HG03196 (cell line): ENCODE measurements around the gene MRNIP.

Experiments used
- ATAC-seq: cut with Tn5 transposase; IDR thresholded peaks from one replicate; pipeline ENCODE4 v1.9.1; 2021; ENCODE audit not compliant: unreplicated experiment

The MRNIP gene, protein sequence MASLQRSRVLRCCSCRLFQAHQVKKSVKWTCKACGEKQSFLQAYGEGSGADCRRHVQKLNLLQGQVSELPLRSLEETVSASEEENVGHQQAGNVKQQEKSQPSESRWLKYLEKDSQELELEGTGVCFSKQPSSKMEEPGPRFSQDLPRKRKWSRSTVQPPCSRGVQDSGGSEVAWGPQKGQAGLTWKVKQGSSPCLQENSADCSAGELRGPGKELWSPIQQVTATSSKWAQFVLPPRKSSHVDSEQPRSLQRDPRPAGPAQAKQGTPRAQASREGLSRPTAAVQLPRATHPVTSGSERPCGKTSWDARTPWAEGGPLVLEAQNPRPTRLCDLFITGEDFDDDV

DNA sequence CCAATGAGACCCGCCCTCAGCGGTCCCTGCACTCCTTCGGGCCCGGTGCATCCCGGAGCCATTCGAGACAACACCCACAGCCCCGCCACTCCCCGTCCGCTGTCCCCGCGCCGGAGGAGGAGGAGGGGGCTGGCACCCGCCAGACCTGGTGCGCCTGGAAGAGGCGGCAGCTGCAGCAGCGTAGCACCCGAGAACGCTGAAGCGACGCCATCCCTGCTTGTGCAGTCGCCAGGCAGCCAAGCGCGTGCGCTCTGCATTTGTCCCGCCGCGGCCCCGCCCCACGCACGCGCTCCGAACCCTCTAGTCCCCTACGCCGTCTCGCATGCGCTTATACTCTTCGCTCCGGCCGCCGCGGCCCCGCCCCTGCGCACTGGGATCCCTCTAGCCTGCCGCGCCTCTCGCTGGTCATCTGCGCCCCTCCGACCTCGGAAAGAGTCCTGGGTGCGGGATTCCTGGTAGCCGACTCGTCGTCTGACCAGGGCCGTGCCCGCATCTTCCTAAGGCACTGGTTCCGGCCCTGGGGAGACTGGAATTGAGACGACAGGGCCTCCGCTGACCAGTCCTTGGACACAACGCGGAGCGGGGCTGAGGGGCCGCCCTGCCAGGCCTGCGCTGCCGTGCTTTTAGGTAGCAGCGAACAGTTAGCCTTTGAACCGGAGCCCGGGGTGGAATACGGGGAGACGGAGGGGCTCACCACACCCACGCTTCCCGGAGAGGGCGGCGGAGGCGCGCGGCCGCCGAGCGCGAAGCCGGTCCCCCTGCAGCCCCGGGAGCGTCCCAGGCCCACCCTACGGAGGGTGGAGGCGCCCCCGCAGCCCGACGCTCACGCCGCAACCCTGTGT, at the start of gene MRNIP:
MRNIP (minus strand) TSS at position 232 of the 842 bp plus-strand sequence; CDS start at position 211, 21 bp downstream.
- peak; percentile 97 for ATAC-seq

DNA sequence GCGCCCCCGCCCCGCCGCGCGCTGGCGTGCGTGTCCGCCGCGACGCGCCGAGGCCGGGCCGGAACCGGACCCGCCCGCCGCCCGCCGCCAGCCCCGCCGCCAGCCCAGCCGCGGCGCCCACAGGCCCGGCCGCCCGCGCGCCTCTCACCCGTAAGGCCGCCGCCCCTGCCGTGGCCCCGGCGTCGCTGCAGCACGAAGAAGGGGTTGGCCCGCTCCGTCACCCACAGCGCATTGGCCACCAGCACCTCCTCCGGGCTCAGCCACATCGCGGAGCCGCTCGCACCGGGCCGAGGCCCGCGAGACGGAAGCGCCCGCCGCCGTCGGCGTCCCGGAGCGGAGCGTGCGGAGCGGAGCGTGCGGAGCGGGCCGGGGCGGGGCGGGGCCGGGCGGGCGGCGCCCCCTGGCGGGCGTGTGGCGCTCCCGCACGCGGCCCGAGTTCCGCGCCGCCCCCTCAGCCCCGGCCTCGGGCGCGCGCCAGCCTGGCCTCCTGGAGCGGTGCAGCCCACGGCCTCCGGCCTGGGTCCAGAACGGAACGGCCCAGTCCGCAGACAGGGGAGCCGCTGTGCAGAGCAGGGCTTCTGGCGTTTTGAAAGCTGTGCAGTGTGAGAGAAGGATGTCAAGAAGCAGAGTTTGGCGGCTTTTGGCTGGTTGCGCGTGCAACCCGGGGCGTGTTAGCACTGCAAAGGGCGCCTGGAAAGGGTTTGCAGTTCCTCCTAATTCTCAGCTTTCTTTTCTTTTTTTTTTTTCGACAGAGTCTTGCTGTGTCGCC, 49.1 kb upstream of the MRNIP start, which contains the start of gene TBC1D9B:
TBC1D9B (minus strand) TSS at position 342 of the 769 bp plus-strand sequence; CDS start at position 266, 76 bp downstream.
- peak; percentile 88 for ATAC-seq

DNA sequence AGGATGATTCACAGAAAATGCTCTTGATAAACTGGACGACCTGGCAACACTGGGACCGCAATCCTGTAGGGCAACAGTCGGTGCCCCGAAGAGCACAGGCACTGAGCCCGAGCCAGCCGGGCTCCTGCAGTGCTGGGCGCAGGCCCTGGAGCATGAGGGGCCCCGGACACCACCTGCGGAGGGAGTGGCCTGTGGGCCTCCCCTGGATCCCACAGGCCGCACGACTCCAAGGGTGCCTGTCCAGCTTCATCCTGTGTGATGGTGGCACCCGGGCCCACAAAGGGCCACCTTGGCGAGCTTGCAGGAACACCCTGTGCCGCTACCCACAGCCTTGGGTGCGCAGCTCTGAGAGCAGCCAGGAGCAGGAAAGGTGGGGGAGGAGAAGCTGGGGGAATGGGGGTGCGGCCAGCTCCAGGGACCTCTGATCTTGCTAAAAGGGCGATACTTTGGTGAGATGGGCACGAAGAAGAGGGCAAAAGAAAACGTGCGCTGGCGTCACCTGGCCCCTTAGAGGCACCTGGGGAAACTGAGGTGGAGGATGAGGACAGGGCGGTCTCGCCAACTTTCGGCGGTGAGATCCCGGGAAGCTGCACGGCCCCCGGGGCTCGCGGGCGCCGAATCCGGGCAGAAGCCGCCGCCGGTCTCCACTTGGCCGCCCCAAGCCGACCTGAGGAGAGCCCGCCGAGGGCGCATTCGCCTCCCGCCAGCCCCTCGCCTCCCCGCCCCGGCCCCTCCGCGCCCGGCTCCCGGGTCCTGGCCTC, 48.4 kb upstream of the MRNIP start:
- ATAC-seq, result no peak

DNA sequence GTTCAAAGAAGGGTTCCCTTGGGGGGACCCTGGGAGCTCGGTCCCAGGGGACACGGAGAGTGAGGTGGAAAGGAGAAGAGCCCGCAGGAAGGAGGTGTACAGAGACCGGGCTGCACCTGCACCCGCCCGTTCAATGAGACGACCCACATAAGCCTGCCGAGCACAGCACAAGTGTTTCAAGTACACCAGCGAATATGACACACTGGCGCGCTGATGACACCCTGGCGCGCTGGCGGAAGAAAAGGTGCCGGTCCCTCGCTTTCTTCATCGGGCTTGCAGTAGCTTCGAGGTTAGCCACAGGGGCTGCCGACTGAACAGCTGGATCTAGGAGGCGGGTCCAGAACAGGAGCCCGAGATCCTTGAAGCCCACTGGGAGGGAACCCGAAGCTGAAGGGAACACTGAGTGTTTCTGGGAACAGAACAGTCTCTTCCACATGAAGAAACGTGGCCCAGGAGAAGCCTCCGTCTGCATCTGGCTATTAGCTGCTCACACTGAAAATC, 47.7 kb upstream of the MRNIP start:
- no peak for ATAC-seq

DNA sequence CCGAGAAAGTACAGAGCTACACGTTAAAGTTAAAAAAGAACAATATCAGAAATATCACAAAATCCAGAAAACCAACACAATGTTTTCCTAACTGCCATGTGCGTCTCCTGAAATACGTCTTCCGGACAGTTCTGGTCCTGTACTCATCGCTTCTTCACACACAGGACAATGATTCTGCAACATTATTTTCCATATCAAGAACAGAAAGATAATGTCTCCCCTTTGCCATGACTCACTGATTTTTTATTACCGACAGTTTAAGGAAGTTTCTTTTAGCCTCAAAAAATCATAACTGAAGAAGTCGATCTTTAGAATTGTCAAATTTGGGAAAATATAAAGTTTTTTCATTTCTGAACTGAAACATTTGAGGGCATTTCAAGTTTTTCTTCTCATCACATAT, 46.5 kb upstream of the MRNIP start:
- ATAC-seq, result no peak

DNA sequence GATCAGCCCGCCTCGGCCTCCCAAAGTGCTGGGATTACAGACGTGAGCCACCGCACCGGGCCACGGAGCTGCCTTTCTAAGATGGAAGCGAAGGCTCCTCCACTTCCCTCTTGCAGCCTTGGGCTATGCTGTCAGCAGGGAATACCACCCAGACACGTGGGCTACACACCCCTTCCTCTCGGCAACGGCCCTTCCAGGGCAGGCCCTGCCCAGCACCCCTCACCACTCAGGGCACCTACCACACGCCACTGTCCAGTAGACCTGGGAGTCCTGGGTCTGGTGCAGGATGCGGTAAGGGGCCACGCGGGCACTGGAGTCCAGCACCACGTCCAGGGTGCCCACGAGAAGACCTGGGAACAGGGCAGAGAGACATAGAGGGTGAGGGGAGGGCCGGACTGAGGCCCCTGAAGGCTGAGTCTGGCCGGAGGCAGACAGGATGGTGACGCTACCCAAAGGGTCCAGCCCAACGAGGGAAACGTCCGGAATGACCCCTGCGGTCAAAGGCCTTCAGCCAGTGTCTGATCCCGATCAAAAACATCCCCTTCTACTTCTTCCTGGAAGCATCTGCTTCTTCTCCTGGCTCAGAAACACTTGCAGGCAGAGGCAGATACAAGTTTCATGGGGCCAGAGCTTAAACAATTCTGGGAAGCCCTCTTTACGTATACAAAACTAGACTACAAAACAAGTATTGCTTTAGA, 46.0 kb upstream of the MRNIP start:
- no peak for ATAC-seq

DNA sequence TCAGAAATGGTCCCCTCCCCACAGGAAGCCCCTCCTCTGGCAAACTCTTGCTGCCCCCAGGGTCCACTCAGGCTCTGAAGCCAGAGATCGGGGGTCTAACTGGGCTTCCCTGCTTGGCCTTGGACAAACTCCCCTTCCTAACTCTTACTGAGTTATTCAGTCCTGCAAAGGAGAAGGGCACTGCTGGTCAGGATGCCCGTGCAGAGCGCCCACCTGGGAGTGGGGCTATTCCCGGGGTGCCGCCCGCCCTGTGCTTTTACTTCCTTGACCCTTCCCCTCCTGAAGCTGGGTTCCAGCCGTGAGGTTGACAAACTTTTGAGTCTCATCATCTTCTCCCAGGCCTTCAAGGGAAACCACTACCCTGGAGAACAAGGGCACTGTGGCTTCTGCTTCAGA, 44.1 kb upstream of the MRNIP start:
- no peak for ATAC-seq

DNA sequence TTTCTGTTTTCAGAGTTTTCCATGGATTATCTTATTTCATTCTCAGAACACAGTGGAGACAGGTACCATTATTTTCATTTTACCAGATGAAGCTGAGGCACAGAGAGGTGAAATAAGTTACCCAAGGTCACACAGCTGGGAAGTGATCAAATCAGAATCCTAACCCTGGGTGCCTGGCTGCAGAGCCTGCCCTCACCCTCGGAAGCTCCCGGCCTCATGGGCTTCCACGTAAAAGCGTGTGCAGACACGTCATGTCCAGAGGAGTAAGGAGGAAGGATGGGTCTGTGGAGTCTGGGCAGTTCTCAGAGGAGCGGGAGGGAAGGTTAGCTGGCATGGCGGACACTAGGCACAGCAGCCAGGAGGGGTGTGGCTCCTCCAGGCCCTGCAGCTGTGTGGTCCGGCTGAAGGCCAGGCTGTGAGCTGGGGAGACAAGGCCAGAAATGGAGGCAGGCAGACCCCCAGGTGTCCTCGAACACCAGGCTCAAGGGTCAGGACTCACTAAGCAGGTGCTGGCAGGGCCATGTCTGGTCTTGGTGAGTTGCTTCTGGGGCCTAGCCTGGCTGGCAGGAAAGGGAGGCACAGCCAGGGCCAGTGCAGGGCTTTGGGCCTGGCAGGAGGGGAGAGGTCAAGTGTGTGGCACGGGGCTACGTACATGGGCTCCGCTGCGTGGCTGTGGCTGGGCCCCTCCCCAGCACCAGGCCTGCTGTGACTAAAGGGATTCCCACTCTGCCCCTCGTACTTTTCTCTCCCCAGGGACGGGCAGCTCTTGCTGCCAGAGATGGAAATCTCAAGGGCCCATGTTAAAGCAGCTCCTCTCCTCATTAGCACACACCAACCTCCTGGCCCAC, 43.5 kb upstream of the MRNIP start:
- ATAC-seq, result no peak

DNA sequence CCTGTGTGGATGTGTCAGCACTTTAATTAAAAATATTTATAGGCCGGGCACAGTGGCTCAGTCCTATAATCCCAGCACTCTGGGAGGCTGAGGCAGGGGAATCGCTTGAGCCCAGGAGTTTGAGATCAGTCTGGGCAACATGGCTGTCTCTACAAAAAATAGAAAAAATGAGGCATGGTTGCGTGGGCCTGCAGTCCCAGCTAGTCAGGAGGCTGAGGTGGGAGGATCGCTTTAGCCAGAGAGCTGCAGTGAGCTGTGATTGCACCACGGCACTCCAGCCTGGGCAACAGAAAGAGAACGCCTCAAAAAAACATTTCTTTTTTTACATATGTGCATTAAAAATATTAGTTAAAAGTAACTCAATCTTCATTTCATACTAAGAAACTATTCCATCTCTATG, 42.8 kb upstream of the MRNIP start:
- no peak for ATAC-seq

DNA sequence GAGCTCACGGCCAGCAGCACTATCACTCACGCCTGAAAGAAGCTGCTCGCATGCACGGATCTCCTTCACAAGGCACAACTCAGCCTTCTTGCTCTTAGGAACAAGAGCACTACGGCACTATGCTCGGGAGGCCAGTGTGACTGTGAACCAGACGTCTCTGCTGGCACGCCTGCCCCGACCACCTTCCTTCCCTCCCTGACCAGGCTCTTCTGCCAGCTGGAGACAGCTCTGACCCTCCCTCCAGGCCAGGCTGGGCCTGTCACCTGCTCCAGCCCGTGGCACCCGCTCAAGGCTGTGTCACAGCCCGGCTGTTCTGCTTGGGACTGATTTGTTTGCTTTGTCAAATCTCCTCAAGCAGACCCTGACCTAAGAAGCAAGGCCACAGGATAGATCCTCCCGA, 42.1 kb upstream of the MRNIP start:
- no peak for ATAC-seq

DNA sequence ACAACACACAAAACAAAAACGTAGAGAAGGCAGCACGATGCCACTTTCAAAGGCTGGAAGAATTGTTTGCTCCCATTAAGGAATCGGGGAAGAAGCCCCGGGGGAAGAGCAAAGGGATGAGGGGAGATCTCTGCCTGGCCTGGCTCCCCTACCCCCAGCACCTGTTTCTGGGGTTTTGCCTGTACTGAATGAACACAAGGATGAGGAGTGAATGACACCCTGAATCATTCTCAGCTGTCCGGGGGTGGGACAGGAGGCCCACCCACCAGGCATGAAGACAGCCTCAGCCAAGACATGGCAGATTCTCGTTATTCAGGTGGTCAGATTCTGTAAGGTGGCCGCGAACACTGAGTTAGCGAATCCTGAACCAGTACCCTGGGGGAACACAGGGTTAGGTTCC, 41.6 kb upstream of the MRNIP start:
- ATAC-seq, result no peak

DNA sequence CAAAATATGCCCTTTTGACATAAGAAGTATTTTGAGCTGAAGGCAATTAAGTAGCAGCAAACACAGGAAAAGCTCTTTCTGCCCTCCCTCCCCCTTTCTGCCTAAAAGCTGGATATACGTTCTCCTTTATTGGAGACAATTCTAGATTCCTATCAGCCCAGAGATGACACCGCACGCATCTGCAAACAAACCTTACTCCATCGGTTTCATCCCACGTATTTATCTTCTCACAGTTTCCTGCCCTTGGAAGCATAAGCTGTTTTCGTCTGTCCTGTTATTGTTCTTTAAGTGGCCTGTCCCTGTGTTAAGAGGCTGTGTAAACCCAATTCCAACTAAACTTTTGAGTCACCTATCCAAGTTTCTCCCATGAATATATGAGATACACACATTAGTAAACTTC, 37.2 kb upstream of the MRNIP start:
- no peak for ATAC-seq

DNA sequence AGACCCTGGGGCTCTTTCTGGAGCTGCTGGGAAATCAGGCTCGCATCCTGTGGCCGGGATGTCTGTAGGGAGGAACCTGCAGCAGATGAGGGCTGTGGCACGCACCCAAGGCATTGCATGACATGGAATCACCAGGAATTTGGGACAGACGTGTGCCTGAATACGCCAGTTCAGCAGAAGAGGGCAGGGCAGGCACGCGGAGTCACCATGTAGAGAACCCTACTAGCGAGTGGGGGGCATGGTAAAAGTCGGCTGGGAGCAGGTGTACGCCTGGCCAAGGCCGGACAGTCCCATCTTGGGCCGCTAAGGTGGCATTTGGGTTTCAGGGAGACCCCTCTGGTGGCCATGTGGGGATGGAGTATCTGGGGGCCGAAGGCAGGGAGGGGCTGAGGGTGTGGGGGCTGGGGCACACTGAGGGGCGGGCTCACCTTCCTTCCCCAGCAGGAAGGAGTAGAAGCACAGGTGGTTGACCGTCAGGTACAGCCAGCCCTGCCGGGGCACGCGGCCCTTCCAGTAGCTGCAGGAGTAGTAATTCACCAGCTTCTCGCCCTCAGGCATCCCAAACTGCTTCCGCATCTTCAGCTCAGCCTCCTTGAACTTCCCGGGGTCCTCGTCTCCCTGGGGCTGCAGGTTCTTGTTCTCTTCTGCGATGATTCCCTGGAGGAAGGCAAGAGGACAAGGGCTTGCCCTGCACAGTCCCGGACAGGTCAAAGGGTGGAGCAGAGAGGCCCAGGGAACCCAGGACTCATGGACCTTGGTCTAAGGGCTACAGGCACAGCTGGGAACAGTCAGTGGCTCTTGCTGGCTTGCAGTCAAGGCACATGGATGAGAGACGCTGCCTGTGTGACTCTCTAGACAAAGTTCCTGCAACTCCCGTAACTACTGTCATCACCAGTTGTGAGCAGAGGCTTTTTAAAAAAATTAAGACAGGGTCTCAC, 35.6 kb upstream of the MRNIP start:
- no peak for ATAC-seq

DNA sequence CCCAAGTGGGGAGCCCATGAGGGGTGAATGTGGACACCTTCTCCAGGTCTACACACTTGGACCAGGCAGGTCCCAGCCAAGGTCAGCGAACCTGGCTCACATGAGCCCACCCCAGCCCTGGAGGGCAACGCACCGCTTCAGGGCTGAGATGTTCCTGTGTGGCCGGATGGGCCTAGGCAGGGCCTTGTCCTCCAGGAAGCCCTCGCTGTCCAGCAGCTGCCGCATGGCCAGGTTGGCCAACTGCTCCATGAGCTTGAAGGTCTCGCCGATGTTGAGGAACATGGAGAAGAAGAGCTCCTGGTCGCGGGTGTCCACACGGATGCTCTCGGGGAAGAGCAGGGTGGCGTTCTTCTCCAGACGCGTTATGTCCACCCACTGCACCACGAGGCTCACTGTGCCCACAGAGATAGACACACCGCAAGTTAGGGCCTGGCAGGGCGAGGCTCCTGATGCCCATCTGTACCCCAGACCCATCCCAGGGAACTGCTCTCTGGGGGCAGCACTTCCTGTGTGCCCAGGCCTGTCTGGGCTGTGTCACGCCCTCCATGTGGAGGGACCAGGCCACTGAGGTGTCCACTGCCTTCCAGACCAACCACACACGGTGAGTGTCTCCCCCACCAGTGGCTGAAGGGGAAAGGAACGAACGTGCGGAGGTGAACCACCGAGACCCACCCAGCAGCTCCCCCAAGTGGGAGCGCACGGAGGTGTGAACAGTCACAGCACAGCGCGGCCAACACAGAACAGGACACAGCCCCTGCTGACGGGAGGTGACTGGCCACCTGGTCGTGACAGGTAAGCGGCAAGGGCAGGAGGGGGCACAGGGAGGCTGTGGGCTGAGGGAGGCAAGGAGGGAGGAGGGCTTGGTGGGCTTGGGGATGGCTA, 34.7 kb upstream of the MRNIP start:
- ATAC-seq, result no peak

DNA sequence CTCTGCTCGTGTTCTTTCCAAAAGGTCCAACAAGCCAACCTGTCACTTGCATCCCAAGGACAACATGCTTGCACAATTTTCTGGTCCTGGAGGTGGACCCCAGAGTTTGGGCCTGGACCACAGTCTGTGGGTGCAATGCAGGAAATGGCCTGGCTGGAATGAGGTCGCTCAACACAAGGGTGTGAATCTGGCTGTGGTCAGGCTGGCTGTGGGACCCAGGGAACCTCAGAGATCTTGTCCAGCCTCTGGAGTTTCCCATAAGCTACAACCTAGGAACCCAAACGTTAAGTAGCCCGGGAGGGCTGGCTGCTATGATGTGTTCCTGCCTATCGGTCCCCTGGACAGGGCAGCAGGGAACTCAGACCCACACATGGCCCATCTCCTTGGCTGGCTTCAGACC, 33.6 kb upstream of the MRNIP start:
- ATAC-seq, result no peak

DNA sequence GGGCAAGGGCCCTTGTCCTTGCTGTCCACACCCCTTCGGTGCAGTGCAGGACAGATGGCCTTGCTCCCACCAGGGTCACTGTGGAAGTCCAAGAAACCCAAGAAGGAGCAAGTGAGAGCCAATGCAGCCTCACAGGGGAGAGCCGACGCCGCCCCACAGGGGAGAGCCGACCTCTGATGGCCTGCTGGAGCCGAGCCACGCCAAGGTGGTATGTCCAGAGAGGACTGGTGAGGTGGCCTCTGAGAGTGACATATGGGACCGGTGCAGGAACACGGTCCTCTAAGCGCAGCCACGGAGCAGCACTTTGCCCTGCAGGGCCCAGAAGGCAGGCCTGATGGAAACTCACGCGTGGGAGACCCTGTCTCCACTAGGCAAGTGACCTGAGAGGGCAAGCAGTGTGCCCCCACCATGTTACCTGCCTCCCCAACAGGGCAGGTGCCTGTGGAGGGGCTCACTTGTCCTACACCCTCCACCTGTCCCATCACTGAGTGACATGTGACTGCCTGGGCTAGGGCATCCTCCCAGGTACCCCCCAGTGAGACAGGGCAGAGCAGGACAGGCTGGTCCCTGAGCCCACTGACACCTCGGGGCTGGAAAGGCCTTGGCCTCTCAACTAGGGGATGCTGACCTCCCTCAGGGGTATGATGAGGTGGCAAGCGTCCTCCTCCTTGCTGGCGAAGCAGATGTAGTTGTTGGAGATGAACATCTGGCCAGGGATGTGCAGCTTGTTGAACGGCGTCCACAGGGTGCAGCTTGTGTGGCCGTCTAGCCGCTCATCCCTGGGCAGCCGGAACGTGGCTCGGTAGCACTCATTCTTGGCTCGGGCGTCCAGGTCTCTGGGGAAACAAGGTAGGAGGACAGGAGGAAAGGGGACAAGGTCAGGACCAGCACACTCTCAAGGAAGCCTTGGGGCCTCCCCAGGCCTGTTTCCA, 32.4 kb upstream of the MRNIP start:
- ATAC-seq, result no peak
